Stimulated activated CD8-positive, alpha-beta memory T cell treated with anti-CD3 and anti-CD28 coated beads, Interleukin-2, amount 100 ng/mL, for 1 hour (primary cell): ENCODE data around the gene TCEA2.
"Not testable (repeated sequence)": the region's sequence is repeated elsewhere in the genome, so short reads cannot be mapped to it uniquely, and the experiment has no call there.

ENCODE experiments used
- DNase-seq, 2 donors: peaks; one replicate each; pipeline ENCODE4 v3.0.0-alpha.2; 2020; ENCODE audit warnings: low read depth in 2 of 2

Gene TCEA2

GRCh38 chr20:64108731-64109681, 46.0 kb downstream of the TCEA2 start:
- DNase-seq, result no peak

- no peak for DNase-seq
Measured at GRCh38 chr20:64109831-64110391, 46.9 kb downstream of the TCEA2 start.

GRCh38 chr20:64110411-64111068, 47.5 kb downstream of the TCEA2 start:
- DNase-seq, result no peak

GRCh38 chr20:64111841-64112641, 49.0 kb downstream of the TCEA2 start:
- no peak for DNase-seq

GRCh38 chr20:64112691-64113443, 49.9 kb downstream of the TCEA2 start:
- no peak for DNase-seq

- DNase-seq, result no peak
Measured at GRCh38 chr20:64113444-64113775, 50.4 kb downstream of the TCEA2 start.

GRCh38 chr20:64113796-64114355, 50.9 kb downstream of the TCEA2 start:
- DNase-seq, result no peak

- no peak for DNase-seq
Measured at GRCh38 chr20:64114356-64114971, 51.5 kb downstream of the TCEA2 start.

GRCh38 chr20:64115171-64115911, 52.3 kb downstream of the TCEA2 start:
- DNase-seq, result no peak

GRCh38 chr20:64116016-64116415, 53.0 kb downstream of the TCEA2 start:
- DNase-seq, result no peak

- DNase-seq, result no peak
Measured at GRCh38 chr20:64116541-64117431, 53.8 kb downstream of the TCEA2 start.

GRCh38 chr20:64117432-64117777, 54.4 kb downstream of the TCEA2 start:
- not testable (repeated sequence) for DNase-seq

GRCh38 chr20:64119301-64119680, 56.3 kb downstream of the TCEA2 start:
- no peak for DNase-seq

GRCh38 chr20:64119681-64120341, 56.8 kb downstream of the TCEA2 start:
- no peak for DNase-seq

GRCh38 chr20:64121586-64121985, 58.6 kb downstream of the TCEA2 start:
- no peak for DNase-seq
